OCI-LY7 (cell line): Measurements from ENCODE around the gene MTMR10.

Source experiments
- EZH2phosphoT487 ChIP-seq: fragments of 200-600 bp; sonication (generic); IDR thresholded peaks from 2 replicates; pipeline ENCODE4 v1.6.1; 2018; ENCODE audit warnings: low read depth, borderline replicate concordance, mild to moderate bottlenecking, mixed run types, antibody characterized with exemption, low read length, moderate library complexity, mixed read lengths
- TF ChIP-seq, protein P1 (sequence below): fragments of 200-600 bp; sonication (generic); conservative IDR thresholded peaks from 2 replicates; pipeline ENCODE4 v1.5.1; 2014; ENCODE audit warnings: mild to moderate bottlenecking, antibody characterized with exemption, low read length, moderate library complexity, mixed read lengths

DNA sequence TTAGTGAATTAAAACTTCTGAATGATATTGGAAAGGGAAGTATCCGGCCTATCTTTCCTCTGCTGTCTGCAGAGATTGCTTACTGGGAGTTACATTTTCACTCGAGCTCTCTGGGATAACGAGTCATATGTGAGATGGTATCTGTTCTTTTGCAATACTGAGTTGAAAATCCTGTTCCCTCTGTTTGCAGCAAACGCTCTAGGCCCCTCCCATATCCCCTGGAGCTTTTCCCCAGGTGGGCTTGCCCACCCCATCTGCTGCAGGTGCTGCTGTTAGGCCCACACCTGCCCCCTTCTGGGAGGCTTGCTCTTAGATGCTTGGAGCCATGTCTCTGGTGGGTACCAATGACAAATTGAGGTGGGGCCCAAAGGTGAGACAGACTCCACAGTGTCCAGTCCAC lies 42.7 kb upstream of the MTMR10 start:
- TF ChIP-seq, protein P1, sequence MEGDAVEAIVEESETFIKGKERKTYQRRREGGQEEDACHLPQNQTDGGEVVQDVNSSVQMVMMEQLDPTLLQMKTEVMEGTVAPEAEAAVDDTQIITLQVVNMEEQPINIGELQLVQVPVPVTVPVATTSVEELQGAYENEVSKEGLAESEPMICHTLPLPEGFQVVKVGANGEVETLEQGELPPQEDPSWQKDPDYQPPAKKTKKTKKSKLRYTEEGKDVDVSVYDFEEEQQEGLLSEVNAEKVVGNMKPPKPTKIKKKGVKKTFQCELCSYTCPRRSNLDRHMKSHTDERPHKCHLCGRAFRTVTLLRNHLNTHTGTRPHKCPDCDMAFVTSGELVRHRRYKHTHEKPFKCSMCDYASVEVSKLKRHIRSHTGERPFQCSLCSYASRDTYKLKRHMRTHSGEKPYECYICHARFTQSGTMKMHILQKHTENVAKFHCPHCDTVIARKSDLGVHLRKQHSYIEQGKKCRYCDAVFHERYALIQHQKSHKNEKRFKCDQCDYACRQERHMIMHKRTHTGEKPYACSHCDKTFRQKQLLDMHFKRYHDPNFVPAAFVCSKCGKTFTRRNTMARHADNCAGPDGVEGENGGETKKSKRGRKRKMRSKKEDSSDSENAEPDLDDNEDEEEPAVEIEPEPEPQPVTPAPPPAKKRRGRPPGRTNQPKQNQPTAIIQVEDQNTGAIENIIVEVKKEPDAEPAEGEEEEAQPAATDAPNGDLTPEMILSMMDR: peak; percentile 51
- no peak for TF ChIP-seq EZH2phosphoT487
